ENCODE results near the gene ZBTB7C. TPM values are rescaled to one million over a fixed set of nuclear protein-coding genes. Genes with fewer than 3 reads are reported as not detected.

ZBTB7C gene
- polyA plus RNA-seq, 2 of the 4 experiments (the other 2 are of a cell fraction), result 0.10 to 0.12 TPM

DNA sequence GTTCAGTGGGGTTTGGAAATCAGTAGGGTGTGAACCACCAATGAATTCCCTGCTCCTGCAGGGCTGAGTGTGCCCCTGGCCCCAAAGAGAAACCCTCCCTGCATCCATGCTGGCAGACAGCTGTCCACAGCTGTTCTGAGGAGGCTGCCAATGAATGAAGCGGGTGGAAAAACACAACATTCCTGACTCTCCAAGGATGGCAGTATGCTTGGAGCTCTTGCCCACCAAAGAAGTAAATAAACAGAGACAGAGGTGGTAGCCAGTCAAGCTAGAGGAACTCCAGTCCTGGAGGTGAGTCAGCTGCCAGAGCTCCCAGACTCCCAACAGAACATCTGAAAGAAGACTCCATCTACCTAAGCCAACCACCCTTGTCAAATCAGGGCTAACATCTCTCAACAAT is 6.2 kb downstream of the ZBTB7C start:
- DNase-seq (ENCODE audit: low read depth in 1 of 2, low spot score in 1 of 2) (no peak), FAIRE-seq (no peak), ATAC-seq (no peak)
- POLR2A ChIA-PET, result no interaction called here
- TF ChIP-seq EP300 (IDR thresholded peaks at IDR 0.05) (no peak), FOXS1 (CRISPR knock-in tag; IDR thresholded peaks at IDR 0.05) (no peak), NR3C1 (IDR thresholded peaks at IDR 0.05) (no peak), PHF8 (IDR thresholded peaks at IDR 0.05; ENCODE audit: borderline replicate concordance, low read depth) (no peak), GATA3 (IDR thresholded peaks at IDR 0.05; ENCODE audit: borderline replicate concordance) (no peak), MYC (IDR thresholded peaks at IDR 0.05; ENCODE audit: borderline replicate concordance, low read length) (no peak), TP53 (CRISPR knock-in tag; IDR thresholded peaks at IDR 0.05) (no peak), RFX5 (IDR thresholded peaks at IDR 0.05) (no peak), FOSB (CRISPR knock-in tag; IDR thresholded peaks at IDR 0.05) (no peak), RCOR1 (IDR thresholded peaks at IDR 0.05; ENCODE audit: low read depth, low read length) (no peak)
- TF ChIP-seq, protein P1, sequence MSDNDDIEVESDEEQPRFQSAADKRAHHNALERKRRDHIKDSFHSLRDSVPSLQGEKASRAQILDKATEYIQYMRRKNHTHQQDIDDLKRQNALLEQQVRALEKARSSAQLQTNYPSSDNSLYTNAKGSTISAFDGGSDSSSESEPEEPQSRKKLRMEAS (IDR thresholded peaks at IDR 0.05), result no peak
- TF ChIP-seq, protein P2, sequence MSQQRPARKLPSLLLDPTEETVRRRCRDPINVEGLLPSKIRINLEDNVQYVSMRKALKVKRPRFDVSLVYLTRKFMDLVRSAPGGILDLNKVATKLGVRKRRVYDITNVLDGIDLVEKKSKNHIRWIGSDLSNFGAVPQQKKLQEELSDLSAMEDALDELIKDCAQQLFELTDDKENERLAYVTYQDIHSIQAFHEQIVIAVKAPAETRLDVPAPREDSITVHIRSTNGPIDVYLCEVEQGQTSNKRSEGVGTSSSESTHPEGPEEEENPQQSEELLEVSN (IDR thresholded peaks at IDR 0.05; ENCODE audit: borderline replicate concordance, low read depth), result no peak
- WGBS (ENCODE audit: missing lambda C conversion rate), result 100% methylated on average over 1 of the region's 1 CpG
- H3K4me2 ChIP-seq, result no peak overlapping the region
- peaks cover 12% of the 10 kb centered on the region for H3K4me1 ChIP-seq
- no peak overlapping the region for H3K27ac ChIP-seq
- CTCF ChIA-PET, result interaction anchor here (0.6 to 1.4 kb wide), 2 partner anchors 9 to 84 kb away, joined by 3 to 6 read pairs; no protein-coding TSS in a partner anchor
- no peaks in the 10 kb centered on the region for H3K9me3 ChIP-seq
- no peak overlapping the region for H3K4me3 ChIP-seq

DNA sequence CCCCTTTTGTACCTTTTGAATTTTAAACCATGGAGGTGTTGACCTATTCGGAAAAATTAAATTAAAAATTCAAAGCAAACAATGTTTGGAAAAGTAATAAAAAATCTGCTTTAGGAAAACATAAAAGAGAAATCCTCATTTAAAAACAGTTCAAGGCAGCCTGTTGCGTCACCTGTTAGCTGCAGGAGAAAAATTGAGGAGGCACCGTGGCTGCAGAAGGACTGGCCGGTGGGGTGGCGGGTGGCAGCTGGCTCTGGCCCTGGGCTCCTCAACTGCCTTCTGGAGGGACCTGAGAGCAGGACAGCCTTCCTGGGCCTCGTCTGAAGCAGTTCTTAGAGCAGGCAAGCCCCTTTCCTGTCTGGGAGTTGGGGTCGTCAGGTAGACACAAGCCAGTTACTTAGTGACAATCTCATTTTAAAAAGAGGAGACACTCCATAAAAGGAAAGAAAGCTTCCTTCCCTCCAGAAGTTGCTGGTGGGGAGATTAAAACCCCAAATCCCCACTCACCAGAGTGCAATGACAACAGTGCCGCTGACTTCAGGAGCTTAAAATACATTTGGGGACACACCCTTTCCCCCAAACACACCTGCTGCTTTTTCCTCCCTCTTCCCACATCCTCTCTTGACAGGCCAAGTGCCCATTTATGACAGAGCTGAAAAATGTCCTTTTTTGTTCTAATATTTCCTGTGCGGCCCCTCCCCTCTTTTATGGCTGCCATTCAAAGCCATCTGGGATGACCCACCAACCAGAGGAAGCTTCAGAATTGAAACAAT is 9.7 kb downstream of the ZBTB7C start:
- ChIA-PET CTCF (interaction anchor here (0.7 kb wide), 1 partner anchor 12 kb away, joined by 3 read pairs; no protein-coding TSS in a partner anchor), POLR2A (no interaction called here)
- Histone ChIP-seq H3K27ac (no peak overlapping the region), H3K4me1 (peaks cover under 1% of the 10 kb centered on the region; the same call in 2 of the 3 replicates), H3K9me3 (no peaks in the 10 kb centered on the region), H3K4me3 (no peak overlapping the region), H3K4me2 (no peak overlapping the region)
- FAIRE-seq (no peak), ATAC-seq (no peak), DNase-seq (ENCODE audit: low read depth in 1 of 2, low spot score in 1 of 2) (no peak)
- no peak for TF ChIP-seq EP300 (IDR thresholded peaks at IDR 0.05)
- TF ChIP-seq, protein P3, sequence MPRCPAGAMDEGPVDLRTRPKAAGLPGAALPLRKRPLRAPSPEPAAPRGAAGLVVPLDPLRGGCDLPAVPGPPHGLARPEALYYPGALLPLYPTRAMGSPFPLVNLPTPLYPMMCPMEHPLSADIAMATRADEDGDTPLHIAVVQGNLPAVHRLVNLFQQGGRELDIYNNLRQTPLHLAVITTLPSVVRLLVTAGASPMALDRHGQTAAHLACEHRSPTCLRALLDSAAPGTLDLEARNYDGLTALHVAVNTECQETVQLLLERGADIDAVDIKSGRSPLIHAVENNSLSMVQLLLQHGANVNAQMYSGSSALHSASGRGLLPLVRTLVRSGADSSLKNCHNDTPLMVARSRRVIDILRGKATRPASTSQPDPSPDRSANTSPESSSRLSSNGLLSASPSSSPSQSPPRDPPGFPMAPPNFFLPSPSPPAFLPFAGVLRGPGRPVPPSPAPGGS (IDR thresholded peaks at IDR 0.05), result no peak
- no peak for TF ChIP-seq FOXS1 (CRISPR knock-in tag; IDR thresholded peaks at IDR 0.05)
- TF ChIP-seq HDAC2 (IDR thresholded peaks at IDR 0.05), result no peak
- no peak for TF ChIP-seq RCOR1 (IDR thresholded peaks at IDR 0.05; ENCODE audit: low read depth, low read length)
- TF ChIP-seq POLR2A (IDR thresholded peaks at IDR 0.05; ENCODE audit: low read length), result no peak
- TF ChIP-seq CEBPB (IDR thresholded peaks at IDR 0.05), result no peak
- no peak for TF ChIP-seq NFE2L2 (conservative IDR thresholded peaks at IDR 0.05; ENCODE audit: low read length)
- TF ChIP-seq, protein P4, sequence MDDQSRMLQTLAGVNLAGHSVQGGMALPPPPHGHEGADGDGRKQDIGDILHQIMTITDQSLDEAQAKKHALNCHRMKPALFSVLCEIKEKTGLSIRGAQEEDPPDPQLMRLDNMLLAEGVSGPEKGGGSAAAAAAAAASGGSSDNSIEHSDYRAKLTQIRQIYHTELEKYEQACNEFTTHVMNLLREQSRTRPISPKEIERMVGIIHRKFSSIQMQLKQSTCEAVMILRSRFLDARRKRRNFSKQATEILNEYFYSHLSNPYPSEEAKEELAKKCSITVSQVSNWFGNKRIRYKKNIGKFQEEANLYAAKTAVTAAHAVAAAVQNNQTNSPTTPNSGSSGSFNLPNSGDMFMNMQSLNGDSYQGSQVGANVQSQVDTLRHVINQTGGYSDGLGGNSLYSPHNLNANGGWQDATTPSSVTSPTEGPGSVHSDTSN (IDR thresholded peaks at IDR 0.05), result no peak
- TF ChIP-seq ZFP36 (IDR thresholded peaks at IDR 0.05; ENCODE audit: borderline replicate concordance, partially characterized antibody), result no peak
- TF ChIP-seq MYC (IDR thresholded peaks at IDR 0.05; ENCODE audit: borderline replicate concordance, low read length), result no peak
- WGBS (ENCODE audit: missing lambda C conversion rate), result 65% methylated on average over 9 of the region's 9 CpGs

DNA sequence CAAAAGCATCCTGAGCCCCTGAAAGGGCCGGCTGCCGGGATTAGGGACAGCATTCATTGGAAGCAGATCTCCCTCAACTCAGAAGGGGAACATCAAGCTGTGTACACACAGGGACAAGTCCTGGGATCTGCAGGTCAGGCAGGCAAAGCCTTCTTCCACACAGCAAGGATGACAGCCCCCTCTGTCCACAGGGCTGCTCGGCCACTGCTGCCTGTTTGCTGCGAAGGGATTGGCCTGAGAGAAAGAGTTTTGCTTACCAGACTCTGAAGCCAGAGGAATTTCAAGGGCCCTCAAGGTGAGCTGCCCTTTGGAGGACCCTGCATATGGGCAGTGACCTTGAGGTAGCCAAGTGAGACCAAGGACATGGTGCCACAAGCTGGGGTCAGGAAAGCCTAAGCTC is 11.1 kb downstream of the ZBTB7C start:
- no peak for TF ChIP-seq EHF (CRISPR knock-in tag; IDR thresholded peaks at IDR 0.05)
- TF ChIP-seq NR3C1 (IDR thresholded peaks at IDR 0.05), result no peak
- no peak for TF ChIP-seq JUN (IDR thresholded peaks at IDR 0.05)
- no peak overlapping the region for H3K4me3 ChIP-seq
- DNase-seq (ENCODE audit: low read depth in 1 of 2, low spot score in 1 of 2), result no peak
- no peak for FAIRE-seq
- no peak for ATAC-seq
- H3K9me3 ChIP-seq, result no peaks in the 10 kb centered on the region
- ChIA-PET CTCF (interaction anchor here (1.0 kb wide), 1 partner anchor 16 kb away, joined by 5 read pairs; no protein-coding TSS in a partner anchor), POLR2A (no interaction called here)
- no peaks in the 10 kb centered on the region for H3K4me1 ChIP-seq
- no peak overlapping the region for H3K27ac ChIP-seq
- WGBS (ENCODE audit: missing lambda C conversion rate), result 24% methylated on average over 3 of the region's 4 CpGs
- no peak overlapping the region for H3K4me2 ChIP-seq

Measured in A549 (cell line).